GM21723 (cell line): Measurements from ENCODE around the gene SMIM14.
"Not testable (repeated sequence)": the region's sequence is repeated elsewhere in the genome, so short reads cannot be mapped to it uniquely, and the experiment has no call there.

ENCODE experiments used
- ATAC-seq: cut with Tn5 transposase; IDR thresholded peaks from one replicate; pipeline ENCODE4 v1.9.1; 2021; ENCODE audit warnings: mild to moderate bottlenecking, moderate library complexity; ENCODE audit not compliant: unreplicated experiment

The SMIM14 gene

GRCh38 chr4:39504538-39504937, 134.1 kb downstream of the SMIM14 start:
- ATAC-seq, result no peak

- not testable (repeated sequence) for ATAC-seq
These were observed 136.0 kb downstream of the SMIM14 start for GRCh38 chr4:39502664-39503035.

- ATAC-seq, result no peak
These were observed 136.5 kb downstream of the SMIM14 start for GRCh38 chr4:39502019-39502663.

GRCh38 chr4:39498727-39499020, 140.0 kb downstream of the SMIM14 start:
- ATAC-seq, result no peak

- no peak for ATAC-seq
These were observed 140.5 kb downstream of the SMIM14 start for GRCh38 chr4:39497909-39498726.
